ENCODE measurements around the gene ATP2A3.

The ATP2A3 gene

DNA sequence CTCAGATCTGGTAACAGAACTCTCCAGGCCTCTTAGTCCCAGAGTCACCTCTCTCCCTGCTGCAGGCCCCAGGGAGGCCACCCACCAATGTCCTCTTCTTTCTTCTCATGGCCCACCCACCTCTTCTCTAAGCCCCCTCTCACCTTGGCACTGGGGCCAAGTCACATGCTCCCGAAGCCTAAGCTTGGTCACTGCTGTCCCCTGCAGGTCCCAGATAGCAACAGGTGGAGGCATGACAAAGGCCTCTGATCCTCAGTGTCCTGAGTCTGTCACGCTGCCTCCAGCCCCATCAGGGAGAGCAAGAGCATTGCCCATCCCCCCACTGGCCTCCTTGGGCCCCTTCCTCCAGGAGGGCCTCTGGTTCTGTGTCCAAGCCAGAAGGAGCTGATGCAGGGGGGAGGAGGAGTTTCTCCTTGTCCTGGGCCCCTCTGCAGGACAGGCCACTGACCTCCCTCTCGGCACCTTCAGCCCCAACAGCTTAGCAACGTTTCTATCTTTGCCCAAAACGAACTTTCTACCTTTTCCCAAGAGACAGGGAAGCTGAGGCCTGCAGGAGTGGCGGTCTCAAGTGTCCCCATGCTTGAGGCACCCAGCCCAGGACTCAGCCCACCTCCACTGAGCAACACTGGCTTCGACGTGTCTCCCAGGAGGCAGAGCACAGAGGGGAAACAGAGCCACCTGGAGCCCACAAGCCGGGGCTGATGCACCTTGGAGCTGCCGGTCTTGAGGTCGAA, 56.6 kb downstream of the ATP2A3 start:
- no peak for DNase-seq

DNA sequence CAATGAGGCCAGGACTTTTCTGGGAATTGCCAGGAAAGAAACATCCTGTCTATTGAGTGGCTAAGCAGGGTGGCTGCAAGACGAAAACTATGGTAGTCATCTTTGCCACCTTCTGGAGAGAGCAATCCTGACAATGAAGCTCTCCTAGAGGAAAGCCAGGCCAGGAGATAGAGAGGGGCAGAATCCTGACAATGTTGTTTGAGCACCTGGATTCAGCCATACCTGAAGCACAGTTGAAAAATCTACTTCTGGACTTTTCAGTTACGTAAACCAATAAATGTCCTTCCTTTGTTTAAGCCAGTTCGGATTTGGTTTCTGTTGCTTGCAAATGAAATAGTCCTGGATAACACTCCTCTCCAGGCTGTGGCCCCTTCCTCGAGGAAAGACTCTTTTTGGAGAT, 57.4 kb downstream of the ATP2A3 start:
- DNase-seq, result no peak

DNA sequence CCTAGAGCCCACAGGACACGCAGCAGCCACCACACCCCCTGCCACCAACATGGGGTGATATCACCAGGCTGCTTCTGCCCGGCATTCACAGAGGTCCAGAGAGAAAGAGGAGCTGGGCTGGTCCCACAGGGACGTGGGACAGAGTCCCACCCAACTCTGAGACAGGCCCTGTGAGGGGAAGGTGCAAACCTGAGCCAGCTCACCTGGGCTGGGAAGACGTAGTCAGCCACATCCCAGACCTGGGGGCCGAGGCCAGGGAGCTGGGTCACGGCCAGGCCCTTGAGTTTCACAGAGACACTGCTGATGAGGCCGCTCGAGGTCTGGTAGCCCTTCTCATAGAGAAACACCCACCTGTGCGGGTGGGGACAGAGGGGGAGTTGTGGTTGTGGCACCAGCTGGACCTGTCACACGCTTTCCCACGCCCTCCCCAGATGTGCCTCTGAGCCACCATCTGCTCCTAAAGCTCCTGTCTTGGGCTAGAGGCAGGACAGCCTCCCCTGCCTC, 59.2 kb downstream of the ATP2A3 start:
- DNase-seq, result no peak

DNA sequence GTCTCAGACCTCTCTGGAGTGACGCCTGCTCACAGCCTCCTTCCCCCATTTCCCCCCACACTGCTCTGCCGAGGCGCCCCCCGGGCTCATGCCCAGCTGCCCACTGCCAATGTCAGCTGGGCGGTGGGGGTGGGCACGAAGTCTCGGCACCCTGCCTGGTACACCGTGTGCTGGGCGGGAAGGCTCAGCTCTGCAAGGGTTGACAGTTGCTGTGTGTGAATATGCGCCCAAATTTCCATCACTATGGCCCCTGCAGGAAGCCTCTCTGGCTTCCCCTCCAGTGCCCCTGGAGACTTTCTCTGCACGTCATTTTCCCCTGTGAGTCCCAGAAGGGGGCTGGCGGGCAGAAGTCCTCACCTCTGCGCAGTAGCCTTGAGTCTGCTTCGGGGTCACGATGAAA, 59.7 kb downstream of the ATP2A3 start:
- no peak for DNase-seq

DNA sequence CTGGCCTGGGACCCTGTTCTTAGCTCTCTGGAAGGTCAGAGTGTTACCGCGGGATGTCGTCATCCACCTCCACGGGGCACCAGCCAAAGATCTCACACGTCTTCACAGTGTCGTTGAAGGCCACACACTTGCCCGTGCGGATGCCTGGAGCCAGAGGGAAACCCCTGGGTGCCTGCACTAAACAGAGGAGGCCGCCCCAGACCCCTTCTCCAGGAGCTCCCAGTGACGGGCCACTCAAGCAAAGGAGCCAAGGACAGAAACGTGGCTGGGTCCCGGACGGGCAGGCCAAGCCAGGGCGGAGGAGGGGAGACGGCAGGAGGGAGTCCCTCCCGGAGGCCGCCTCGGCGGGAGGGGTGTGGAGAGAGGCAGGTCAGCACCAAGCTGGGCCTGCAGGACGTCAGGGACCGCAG, 60.4 kb downstream of the ATP2A3 start:
- DNase-seq, result no peak

DNA sequence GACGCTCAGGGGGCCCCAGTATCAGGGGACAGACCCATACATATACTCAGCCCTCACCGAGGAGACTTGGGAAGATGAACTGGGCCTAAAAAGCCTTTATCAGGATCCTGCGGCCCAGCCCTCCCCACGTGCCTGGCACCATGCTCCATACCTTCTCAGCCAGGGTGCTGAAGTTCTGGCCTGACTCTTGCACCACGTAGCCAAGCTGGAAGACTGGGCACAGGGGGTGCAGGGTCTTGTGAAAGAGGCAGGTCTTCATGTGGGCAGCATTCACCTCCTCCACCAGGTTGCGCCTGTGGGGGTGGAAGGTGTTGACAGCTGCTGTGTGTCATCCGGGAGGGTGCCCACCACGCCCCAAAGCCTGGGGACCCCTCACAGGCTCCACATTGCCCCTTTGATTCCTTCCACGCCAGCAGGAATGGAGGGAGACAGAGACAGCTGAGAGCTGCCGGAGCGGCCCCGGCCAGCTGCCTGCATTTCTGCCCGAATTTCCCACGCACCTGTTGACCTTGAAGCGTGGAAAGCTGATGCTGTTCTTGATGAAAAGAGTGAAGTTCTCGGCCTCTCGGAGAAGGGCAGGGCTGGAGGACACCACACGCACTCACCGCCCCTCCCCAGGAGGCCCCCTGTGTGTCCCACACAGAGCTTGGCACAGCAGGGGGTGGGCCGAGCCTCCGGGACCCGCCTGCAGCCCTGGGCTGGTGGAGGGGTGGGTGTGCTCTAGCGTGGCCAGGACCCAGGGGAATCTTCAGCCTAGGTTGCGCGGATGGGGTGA, 61.0 kb downstream of the ATP2A3 start:
- DNase-seq, result no peak

DNA sequence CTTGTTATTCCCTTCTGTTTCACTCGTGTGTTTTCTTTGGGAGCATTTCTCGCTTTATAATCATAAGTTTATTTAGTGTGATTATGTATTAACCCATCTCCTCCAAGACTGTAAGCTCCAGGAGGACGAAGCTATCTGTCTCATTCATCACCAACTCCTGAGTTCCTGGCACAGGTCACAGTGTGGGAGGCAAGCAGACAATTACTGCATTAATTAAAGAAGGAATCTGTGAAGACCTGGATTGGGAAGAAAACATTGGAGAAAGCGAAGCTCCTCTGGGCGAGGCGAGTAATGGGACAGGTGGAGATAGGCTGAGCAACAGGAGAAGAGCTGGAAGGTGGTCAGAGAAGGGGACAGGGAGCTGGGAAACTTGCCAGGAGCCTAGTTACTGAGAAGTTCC, 63.6 kb downstream of the ATP2A3 start:
- no peak for DNase-seq

DNA sequence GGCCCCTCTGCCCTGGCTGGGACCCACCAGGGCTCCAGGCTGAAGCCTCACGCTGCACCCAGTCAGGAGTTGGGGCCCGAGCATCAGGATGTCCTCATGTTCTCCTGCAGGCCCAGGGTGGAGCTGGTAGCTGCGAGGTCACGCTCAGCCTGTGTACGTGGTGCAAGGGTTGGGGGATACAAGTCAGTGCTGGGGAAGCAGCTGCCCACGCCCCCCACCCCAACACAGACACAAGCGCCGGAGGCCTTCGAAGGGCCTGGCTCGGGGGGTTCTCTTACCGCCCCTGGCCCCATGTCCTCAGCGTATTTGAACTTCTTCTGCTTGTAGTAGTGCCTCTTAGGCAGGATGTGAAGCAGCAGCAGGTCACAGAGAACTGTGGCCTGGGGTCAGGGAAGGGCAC, 66.5 kb downstream of the ATP2A3 start:
- no peak for DNase-seq

DNA sequence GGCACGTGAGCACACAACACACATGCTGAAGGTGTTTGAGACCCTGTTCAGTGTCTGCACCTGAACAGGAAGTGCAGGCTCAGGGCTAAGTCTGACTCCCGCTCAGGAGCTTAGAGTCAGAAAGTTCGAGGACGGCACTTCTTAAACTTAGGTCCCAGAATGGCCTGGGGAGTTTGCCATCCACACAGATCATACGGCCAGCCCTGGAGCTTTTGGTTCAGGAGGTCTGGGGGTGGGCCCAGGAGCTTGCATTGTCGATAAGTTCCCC, 67.3 kb downstream of the ATP2A3 start:
- DNase-seq, result no peak

DNA sequence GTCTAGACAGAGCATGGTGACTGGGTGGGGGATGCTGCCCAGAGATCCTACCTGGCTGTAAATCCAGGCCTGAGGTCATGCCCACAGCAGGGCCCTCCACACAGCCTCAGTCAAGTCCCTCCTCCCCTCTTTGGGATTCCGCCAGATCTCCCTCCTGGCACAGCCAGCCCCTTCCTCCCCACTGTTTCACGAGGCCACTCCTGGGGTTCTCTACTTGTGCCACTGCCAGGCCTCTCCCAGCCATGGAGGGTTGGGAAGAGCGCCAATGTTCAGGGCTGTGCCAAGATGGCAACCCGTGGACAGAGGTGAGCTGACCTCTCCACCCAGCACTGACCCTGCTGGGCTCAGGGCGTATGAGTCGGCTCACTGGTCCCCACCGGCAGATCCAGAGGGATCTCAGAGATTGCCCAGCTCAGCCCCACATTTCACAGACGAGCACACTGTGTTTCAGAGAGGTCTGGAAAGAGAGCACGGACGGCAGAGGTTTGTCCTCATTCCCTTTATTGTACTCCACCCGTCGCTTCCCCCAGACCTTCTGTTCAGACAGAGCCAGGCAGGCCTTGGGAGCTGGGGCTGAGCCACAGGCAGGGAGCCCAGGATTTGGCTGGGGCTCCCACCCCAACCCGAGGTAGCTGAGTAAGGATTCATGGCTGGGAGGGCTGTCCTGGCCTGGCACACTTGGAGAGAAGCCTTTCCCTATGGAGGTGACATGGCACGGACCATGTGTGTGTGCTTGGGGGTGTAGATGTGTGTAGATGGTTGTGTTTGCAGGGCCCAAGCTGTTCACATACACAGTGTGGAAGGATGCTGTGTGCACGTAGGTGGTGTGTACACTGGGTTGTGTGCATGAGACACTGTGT, 67.9 kb downstream of the ATP2A3 start:
- no peak for DNase-seq

DNA sequence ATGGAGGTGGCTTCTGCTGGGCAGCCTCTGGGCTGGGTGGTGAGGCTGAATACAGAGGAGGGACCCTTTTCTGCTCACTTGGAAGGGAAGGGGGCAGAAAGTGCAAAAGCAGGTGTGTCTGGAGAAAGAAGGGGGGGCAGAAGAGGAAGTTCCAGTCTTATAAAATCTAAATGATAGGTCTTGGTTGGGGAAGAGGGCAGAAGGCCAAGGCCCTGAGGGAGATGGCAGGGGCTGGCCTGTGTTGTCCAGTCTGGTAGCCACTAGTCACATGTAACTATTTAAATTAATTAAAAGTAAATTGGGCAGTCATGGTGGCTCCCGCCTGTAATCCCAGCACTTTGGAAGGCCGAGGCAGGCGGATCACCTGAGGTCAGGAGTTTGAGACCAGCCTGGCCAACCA, 68.9 kb downstream of the ATP2A3 start:
- DNase-seq, result no peak

DNA sequence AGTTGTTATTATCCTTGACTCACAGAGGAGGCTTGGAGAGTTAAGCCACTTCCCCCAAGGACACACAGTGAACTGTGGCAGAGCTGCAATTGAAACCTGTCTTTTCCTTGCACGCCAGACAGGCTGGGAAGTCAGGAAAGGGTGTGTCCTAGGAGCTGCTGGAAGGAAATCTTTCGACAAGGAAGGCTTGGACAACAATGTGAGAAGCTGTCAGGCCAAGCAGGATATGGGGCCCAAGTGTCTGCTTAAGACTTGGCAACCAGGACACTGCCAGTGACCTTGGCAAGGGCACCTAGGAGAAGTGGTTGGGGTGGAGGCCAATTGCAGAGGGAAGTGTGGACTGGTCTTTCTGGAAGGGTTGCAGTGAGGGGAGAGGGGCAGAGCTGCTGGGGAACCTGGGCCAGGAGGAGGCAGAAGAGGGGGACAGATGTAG, 69.3 kb downstream of the ATP2A3 start:
- DNase-seq, result no peak

DNA sequence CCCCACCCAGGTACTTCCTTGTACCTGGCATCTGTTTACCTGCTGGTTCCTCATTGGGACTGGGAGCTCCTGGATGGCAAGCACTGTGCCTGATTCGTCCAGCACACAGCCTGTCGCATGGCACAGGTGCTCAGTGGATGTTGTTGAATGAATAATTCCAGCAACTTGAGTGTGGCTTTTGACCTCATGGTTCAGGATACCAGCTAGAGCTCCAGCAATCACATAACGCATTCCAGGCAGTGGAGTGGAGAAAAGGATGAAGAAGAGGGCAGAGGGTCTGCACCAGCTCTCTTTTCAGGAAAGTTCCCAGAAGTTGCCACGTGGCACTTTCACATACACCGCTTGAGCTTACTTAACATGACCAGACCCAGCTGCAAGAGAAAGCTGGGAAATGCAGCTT, 70.0 kb downstream of the ATP2A3 start:
- DNase-seq, result no peak

DNA sequence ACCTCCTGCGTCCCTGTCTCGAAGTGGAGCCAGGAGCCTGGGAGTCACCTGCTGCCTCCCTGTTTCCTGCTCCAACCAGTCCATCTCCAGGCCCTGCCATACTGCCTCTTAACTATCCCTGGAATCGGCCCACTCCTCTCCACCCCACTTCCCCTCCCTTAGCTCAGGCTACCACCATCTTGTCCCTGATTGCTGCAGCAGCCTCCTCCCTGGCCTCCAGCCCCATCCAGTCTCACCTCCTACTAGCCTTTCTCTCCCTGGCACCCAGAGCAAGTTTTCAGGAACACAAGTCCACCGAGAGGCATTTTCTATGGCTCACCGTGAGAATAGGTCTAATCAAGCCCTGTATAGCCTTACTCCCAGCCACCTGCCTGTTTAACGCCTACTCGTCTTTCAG, 70.5 kb downstream of the ATP2A3 start:
- DNase-seq, result no peak

DNA sequence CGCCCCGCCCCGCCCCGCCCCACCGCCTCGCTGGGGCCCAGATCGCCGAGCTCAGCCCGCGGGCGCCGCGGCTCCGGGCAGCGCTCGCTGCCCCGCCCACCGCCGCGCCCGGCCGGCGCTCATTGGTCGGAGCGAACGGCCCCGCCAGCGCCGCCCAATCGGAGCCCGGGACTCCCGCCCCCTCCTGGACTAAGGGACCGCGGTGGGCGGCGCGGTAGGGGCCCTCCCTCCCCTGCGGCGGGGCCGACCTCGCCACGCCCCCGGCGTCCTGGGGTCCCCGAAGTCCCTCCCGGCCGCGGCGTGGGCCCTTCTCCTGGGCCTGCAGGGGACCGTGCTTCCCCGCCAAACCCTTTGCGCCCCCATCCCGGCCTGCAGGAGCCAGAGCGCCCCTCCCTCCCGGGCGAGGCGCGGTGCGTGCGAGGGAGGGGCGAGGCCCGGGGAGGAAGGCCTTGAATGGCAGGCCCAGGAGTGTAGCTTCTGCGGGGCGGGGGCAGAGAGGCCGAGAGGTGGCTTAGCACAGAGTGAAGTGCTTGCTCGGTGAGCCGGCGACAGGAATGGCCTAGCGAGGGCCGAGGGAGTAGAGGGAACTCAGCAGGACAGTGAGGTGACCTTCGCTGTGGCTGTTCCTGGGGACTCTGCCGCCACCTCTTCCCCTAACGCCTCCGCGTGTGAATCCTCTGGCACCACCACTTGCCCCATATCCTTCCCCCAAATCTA, 71.1 kb downstream of the ATP2A3 start, which contains the start of gene CAMKK1:
CAMKK1 (minus strand) TSS at position 51 of the 717 bp plus-strand sequence. CDS start 7,366 bp downstream, outside the sequence.
- DNase-seq, result peak; percentile 82 to 89 (median 84)

DNA sequence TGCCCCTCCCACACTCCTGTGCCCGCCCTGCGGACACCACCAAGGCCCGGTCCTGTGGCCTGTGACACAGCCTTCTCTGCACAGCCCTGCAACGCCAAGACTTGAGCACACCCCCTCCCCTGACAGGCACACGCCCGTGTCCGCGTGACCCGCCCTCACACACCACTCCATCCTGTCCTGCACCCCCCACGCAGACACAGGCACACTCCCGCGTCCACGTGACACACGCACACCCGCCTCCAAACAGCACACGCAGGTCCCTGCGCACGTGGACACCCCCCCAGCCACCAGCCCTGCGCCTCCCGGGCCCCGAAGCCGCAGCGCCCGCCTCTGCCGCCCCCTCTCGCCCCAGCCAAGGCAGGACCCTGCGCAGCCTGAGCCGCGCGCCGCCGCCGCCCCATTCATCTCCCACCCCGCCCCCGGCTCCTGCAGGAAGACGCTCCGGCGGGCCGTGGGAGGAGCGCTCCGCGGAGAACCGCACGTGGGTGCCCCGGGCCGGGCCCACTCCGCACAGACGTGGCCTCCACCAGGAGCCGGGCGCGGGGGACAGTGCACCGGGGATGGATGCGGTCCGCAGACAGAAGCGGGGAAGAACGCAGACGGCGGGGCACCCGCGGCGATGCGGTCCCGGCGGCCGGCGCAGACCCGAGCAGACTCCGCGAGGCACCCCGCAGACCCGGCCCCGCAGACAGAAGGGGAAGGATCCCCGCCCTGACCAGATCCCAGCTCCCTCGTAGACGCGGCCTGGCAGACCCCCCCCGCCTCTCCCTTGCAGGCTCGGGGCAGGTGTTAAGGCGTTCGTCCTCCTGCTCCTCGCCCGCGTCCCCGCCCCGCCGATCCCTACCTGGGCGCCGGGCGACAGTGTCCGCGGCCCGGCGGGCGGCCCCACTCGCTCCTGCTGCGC, 71.9 kb downstream of the ATP2A3 start:
- DNase-seq, result peak; percentile 63 to 85 (median 78)

DNA sequence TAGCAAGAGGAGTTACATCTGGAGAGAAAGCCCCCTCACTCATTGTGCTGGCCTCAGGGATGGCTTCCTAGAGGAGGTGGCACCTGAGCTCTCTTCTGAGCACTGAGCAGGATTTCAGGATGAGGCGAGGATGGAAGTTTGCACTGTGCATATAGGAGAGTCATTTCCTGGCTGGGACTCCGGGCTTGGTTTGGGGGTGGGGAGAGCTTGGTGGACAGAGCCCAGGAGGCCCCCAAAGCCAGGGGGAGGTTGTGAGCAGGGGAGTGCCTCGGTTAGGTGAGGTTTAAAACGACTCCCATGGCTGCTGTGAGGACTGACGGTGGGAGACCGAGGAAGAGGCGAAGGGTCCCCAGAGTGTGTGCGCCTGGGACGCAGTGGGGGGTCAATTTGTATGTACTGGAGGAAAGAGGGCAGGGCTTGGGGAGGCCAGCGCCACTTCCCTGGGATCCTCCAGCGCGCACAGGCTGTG, 72.6 kb downstream of the ATP2A3 start:
- DNase-seq, result no peak

DNA sequence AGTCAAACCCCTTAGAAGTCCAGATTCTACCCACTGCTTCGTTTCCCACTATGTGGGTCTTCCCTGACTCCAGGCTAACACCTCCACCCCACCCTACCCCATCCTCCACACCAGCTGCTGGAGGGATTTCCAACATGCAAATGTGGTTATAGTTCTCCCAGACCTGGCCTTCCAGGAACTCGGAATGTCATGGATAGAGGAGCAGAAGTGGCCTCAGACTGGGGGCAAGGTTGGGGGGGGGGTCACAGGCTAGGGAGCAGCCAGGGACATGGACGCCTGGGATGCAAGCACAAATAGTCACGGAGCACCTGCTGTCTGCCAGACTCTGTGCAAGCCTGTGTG, 73.4 kb downstream of the ATP2A3 start:
- DNase-seq, result no peak

DNA sequence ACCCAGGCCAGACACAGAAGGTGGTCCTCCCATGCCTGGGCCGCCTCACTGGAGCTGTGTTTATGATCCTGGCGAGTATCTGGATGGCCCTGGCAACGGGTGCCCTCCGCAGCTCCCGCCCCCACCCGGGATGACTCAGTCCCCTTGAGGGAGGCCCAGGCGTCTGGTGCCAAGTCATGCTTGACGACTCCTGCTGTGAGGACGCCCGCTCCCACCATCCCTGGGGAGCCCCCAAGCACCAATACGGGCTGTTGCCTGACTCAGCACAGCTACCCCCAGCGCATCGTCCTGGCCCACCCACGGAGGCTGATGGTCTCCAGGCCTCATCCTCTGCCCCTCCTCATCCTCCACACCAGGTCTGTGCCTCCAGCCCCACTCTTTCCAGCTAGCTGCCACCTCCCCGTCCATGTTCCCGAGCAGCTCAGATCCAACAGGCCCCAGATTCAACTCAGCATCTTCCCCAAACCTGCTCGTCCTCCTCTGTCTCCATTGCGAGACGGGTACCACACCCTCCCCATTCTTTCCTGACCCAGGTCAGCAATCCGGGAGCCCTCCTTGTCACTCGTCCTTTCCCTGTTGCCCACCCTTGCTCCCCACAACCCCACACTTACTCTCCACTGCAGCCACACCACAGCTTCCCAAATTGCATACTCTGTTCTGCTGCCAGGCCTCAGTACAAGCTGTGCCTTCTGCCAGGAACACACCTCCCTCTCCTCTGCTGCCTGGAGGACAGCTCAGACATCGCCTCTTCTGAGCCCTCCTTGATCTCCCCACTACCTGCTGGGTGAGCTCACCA, 74.0 kb downstream of the ATP2A3 start:
- DNase-seq, result no peak

DNA sequence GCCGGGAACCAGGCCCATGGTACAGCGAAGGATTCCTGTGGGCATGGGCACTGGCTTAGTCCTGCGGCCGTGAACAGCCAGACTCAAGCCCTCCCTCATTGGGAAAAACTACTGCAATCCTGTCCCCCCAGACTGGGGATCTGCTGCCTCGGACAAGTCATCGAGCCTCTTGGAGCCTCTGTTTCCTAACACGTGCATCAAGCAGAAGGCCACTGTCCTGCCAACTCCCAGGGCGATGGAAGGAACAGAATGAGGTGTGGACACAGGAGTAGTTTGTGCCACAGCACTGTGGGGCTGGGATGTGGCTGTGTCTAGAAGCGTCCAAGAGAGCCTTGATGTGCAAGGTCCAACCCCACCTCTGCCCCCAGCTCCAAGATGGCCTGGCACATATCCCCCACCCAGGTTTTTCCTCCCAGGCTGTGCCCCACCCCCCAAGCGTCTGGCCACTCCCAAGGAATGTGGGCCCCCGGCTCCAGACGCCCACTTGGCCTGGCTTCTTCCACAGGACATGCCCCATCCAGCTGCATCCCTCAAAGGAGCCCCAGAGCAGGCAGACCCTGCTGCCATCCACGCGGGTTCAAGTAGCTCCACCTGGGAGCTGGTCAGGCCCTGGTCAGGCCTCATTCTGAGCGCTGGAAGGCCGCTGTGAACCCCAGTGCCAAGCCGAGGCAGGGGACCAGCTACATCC, 74.8 kb downstream of the ATP2A3 start:
- DNase-seq, result no peak
